Left renal pelvis (tissue), 4 donors: ENCODE results near the gene ZSCAN21. TPM values are rescaled to one million over a fixed set of nuclear protein-coding genes. Genes with fewer than 3 reads are reported as not detected.

Experiments
- DNase-seq, 4 donors: peaks; one replicate each; pipeline ENCODE4 v3.0.0-alpha.2; 2013; ENCODE audit warnings: low read depth in 4 of 4, low spot score in 3 of 4
- polyA plus RNA-seq, 4 donors: library from polyadenylated mRNA; unstranded; fragments of 120-200 nt; gene quantifications; one replicate each; pipeline ENCODE4 v1.2.1, GENCODE V29; 2013; ENCODE audit not compliant: insufficient read length in 4 of 4

Gene ZSCAN21
- polyA plus RNA-seq, 4 donors, result 18.1 to 22.8 (median 20.9) TPM

GRCh38 chr7:100024020-100024619, 25.5 kb upstream of the ZSCAN21 start:
- DNase-seq, result no peak

- DNase-seq, result no peak
Observed at GRCh38 chr7:100027197-100027596, 22.4 kb upstream of the ZSCAN21 start.

- DNase-seq, result no peak
Observed at GRCh38 chr7:100029596-100029995, 20.0 kb upstream of the ZSCAN21 start.

- no peak for DNase-seq
Observed at GRCh38 chr7:100033526-100033925, 16.0 kb upstream of the ZSCAN21 start.

- DNase-seq, result no peak
Observed at GRCh38 chr7:100034871-100035510, 14.6 kb upstream of the ZSCAN21 start.

- DNase-seq, result no peak
Observed at GRCh38 chr7:100035876-100036275, 13.7 kb upstream of the ZSCAN21 start.

- DNase-seq, result no peak
Observed at GRCh38 chr7:100038326-100038725, 11.2 kb upstream of the ZSCAN21 start.

- DNase-seq, result no peak
Observed at GRCh38 chr7:100040575-100040974, 9.0 kb upstream of the ZSCAN21 start.

- DNase-seq, result no peak
Observed at GRCh38 chr7:100044718-100045117, 4.9 kb upstream of the ZSCAN21 start.

- no peak for DNase-seq
Observed at GRCh38 chr7:100048680-100049079, 894 bp upstream of the ZSCAN21 start.

- no peak for DNase-seq
Observed at GRCh38 chr7:100051611-100052010, 2.0 kb downstream of the ZSCAN21 start.

- DNase-seq, result no peak
Observed at GRCh38 chr7:100053215-100053614, 3.6 kb downstream of the ZSCAN21 start.

- DNase-seq, result no peak
Observed at GRCh38 chr7:100057006-100057405, 7.4 kb downstream of the ZSCAN21 start.

- no peak for DNase-seq
Observed at GRCh38 chr7:100059251-100059739, 9.7 kb downstream of the ZSCAN21 start.

- no peak for DNase-seq
Observed at GRCh38 chr7:100061518-100062193, 12.1 kb downstream of the ZSCAN21 start.

GRCh38 chr7:100063376-100063775, 13.8 kb downstream of the ZSCAN21 start:
- DNase-seq, result no peak

- DNase-seq, result no peak
Observed at GRCh38 chr7:100064162-100064561, 14.6 kb downstream of the ZSCAN21 start.

GRCh38 chr7:100065452-100066186, 16.0 kb downstream of the ZSCAN21 start:
- DNase-seq, result no peak

- DNase-seq, result no peak
Observed at GRCh38 chr7:100066953-100067352, 17.4 kb downstream of the ZSCAN21 start.

GRCh38 chr7:100069991-100070390, 20.4 kb downstream of the ZSCAN21 start:
- DNase-seq, result no peak

- no peak for DNase-seq
Observed at GRCh38 chr7:100071018-100071723, 21.6 kb downstream of the ZSCAN21 start.
